Transverse colon (tissue), 4 donors: Measurements from ENCODE around the gene EPHA4. TPM values are rescaled to one million over a fixed set of nuclear protein-coding genes. Genes with fewer than 3 reads are reported as not detected.

Source experiments
- DNase-seq: peaks from one replicate; pipeline ENCODE4 v3.0.0-alpha.2; 2019
- H3K27ac ChIP-seq, 4 donors: fragments of 200-600 bp; sonication (generic); 2 replicates each; pipeline ENCODE4 v1.5.1; 2016 to 2018; ENCODE audit warnings: inconsistent platforms in 4 of 4
- H3K27me3 ChIP-seq: fragments of 200-600 bp; sonication (generic); 2 replicates; pipeline ENCODE4 v1.5.1; 2017; ENCODE audit warnings: inconsistent platforms
- H3K36me3 ChIP-seq, 4 donors: fragments of 200-600 bp; sonication (generic); 2 replicates each; pipeline ENCODE4 v1.5.1; 2017 to 2019; ENCODE audit warnings: inconsistent platforms in 4 of 4
- H3K4me1 ChIP-seq, 4 donors: fragments of 200-600 bp; sonication (generic); 2 replicates each; pipeline ENCODE4 v1.5.1; 2017 to 2020; ENCODE audit warnings: inconsistent platforms in 4 of 4
- H3K4me3 ChIP-seq, 4 donors: fragments of 200-600 bp; sonication (generic); 1 replicate in 1 of 4; 2 replicates in 3 of 4; pipeline versions ENCODE4 v1.5.1 to v1.6.1; 2017 to 2019; ENCODE audit warnings: inconsistent platforms in 4 of 4
- H3K9me3 ChIP-seq, 2 donors: fragments of 200-600 bp; sonication (generic); 2 replicates each; pipeline ENCODE4 v1.5.1; 2017 to 2019; ENCODE audit warnings: inconsistent platforms in 2 of 2
- EP300 ChIP-seq: sonication (generic); formaldehyde crosslinking; IDR thresholded peaks from one replicate; pipeline ENCODE4 v1.6.1; 2017; ENCODE audit warnings: antibody characterized with exemption, low read depth
- POLR2A ChIP-seq: fragments of 450-650 bp; IDR thresholded peaks from one replicate; pipeline ENCODE4 v1.6.1; 2016; ENCODE audit warnings: antibody characterized with exemption, mild to moderate bottlenecking, moderate library complexity
- POLR2AphosphoS5 ChIP-seq, 3 donors: sonication (generic); formaldehyde crosslinking; IDR thresholded peaks; one replicate each; pipeline ENCODE4 v1.6.1; 2016; ENCODE audit warnings: antibody characterized with exemption in 3 of 3
- WGBS, 2 donors: methylation state at CpG; one replicate each; pipeline ENCODE4 v1.1.5; 2018; ENCODE audit warnings: low coverage in 1 of 2; 5-methylcytosine and 5-hydroxymethylcytosine counted together
- in situ Hi-C, 4 donors: fragments of 200-750 bp; cut with MboI; loops; one replicate each; pipeline versions ENCODE4 v1.15.0 to v1.15.1; 2017; ENCODE audit warnings: low sequenced_read_pairs in 3 of 4, low pct_ligation_motif_present in 1 of 4, low pct_unique_long_range_greater_than_20kb in 1 of 4
- intact Hi-C: fragments of 100-400 bp; cut with DNase I; formaldehyde crosslinking; loops from one replicate; pipeline ENCODE4 v1.15.1; 2023; ENCODE audit warnings: low total_unique reads
- total RNA-seq, 4 donors: library from RNA; depleted of rRNA; stranded (reverse); fragments of >200 nt; gene quantifications; one replicate each; pipeline ENCODE4 v1.1.0, GENCODE V29; 2016
- TF ChIP-seq, protein P1 (sequence below), 5 experiments: fragments of 200-600 bp in 3 of 5; fragments of 450-650 bp in 2 of 5; sonication (generic) in 3 of 5; IDR thresholded peaks; 1 replicate in 2 of 5; 2 replicates in 3 of 5; pipeline ENCODE4 v1.5.1; 2016 to 2017; ENCODE audit warnings: antibody characterized with exemption in 5 of 5, inconsistent platforms in 3 of 5, mild to moderate bottlenecking in 2 of 5, moderate library complexity in 1 of 5

The EPHA4 gene
- total RNA-seq, 4 donors from 2014 or later: 1.5 to 21.0 (median 13.8) TPM

DNA sequence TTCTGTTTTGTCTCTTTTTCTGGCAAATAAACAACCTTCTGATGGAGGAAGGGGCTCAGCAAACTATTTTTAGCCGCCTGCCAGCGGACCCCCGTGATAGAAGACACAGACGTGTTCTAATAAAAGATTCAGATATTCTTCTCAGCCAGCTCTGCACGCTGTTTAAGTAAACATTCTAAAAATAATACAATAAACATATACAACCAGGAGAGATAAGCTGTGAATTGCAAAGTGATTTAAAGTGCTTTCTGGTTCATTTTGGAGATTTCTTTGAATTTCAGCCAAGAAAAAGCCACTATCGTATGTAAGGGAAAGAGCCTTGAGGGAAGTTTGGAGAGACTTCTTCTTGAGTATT lies 201.3 kb downstream of the EPHA4 start:
- Histone ChIP-seq H3K9me3 (no peaks in the 10 kb centered on the region), H3K4me3 (no peak overlapping the region), H3K27ac (no peak overlapping the region), H3K36me3 (no peaks in the 10 kb centered on the region), H3K27me3 (no peaks in the 10 kb centered on the region), H3K4me1 (no peaks in the 10 kb centered on the region)
- intact Hi-C loops: no loop called here
- 32 to 48% methylated on average over 5 to 6 of the region's 6 CpGs for WGBS, 2 donors
- in situ Hi-C loops: no loop called here
- no peak for DNase-seq
- TF ChIP-seq EP300 (no peak), POLR2A (no peak), POLR2AphosphoS5 (IDR thresholded peaks at IDR 0.05) (no peak)
- TF ChIP-seq, protein P1, sequence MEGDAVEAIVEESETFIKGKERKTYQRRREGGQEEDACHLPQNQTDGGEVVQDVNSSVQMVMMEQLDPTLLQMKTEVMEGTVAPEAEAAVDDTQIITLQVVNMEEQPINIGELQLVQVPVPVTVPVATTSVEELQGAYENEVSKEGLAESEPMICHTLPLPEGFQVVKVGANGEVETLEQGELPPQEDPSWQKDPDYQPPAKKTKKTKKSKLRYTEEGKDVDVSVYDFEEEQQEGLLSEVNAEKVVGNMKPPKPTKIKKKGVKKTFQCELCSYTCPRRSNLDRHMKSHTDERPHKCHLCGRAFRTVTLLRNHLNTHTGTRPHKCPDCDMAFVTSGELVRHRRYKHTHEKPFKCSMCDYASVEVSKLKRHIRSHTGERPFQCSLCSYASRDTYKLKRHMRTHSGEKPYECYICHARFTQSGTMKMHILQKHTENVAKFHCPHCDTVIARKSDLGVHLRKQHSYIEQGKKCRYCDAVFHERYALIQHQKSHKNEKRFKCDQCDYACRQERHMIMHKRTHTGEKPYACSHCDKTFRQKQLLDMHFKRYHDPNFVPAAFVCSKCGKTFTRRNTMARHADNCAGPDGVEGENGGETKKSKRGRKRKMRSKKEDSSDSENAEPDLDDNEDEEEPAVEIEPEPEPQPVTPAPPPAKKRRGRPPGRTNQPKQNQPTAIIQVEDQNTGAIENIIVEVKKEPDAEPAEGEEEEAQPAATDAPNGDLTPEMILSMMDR (IDR thresholded peaks at IDR 0.05): no peak

DNA sequence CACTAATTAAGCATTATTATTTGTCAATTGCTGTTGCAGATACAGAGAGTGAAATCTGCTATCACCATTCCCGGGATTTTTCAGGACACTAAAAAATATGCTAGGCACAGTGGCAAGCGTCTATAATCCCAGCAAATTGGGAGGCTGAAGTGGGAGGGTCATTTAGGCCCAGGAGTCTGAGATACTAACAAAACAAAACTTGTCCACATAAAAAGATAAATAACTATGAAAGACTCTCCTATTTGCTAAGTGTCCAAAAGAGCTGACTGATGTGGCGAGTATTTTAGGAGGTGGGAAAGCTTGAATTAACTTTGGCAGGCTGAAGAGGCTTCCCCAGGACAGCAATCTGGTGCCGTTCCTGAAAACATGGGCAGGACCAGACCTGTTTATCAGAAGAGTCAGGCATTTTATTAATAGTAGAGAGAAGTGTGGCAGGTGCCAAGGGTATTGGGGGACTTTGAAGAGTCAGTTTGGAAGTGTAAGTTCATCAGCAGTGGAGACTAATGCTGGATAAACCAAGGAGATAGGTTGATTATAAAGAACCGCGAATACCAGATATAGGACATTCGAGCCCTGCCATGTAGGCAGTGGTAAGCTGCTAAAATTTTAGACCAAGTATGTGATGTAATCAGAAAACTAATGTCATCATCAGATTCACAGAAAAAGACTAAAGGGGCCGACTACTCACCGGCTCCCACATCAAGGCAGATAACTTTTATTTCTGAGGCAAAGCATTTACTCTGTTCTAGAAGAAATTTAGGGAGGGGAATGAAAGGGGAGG lies 201.8 kb downstream of the EPHA4 start:
- TF ChIP-seq POLR2AphosphoS5 (IDR thresholded peaks at IDR 0.05): no peak
- TF ChIP-seq POLR2A: no peak
- no peak for TF ChIP-seq EP300
- TF ChIP-seq, protein P1 (IDR thresholded peaks at IDR 0.05): no peak
- WGBS, 2 donors: 70 to 76% methylated on average over 8 to 9 of the region's 9 CpGs

More for the DNA sequence above, 201.8 kb downstream of the EPHA4 start:
- intact Hi-C loops: no loop called here
- H3K9me3 ChIP-seq: no peaks in the 10 kb centered on the region
- H3K27ac ChIP-seq: no peak overlapping the region
- DNase-seq: no peak
- in situ Hi-C loops: no loop called here
- H3K4me1 ChIP-seq: no peaks in the 10 kb centered on the region
- H3K27me3 ChIP-seq: no peaks in the 10 kb centered on the region
- H3K36me3 ChIP-seq: no peaks in the 10 kb centered on the region
- no peak overlapping the region for H3K4me3 ChIP-seq
